Measurements from ENCODE around the gene PRMT7. TPM values are rescaled to one million over a fixed set of nuclear protein-coding genes. Genes with fewer than 3 reads are reported as not detected.

PRMT7 gene
- total RNA-seq, 1 experiment from 2014 or later, result 33.1 TPM

DNA sequence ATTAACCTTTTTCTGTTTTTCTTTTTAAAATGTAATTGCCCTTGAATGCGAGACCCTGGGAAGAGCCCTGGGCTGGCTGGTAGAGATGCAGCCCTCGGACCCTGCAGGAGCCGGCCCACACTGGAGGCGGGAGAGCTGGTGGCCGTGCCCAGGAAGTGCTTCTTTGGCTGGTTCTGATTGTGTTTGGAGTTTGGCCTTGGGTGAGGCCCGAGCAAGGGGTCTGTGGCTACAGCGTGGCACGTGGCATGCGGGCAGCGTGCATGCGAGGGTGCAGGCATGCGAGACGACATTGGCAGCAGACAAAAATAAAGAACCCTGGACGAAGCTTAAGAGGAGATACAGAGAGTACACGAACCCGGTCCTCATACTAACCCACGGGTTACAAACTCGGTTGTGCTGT, 49.7 kb downstream of the PRMT7 start:
- no peak for DNase-seq (ENCODE audit: low read depth, low spot score)
- Histone ChIP-seq H3K4me1 (ENCODE audit: control insufficient read depth, insufficient read depth, low read length) (no peaks in the 10 kb centered on the region), H3K9me3 (ENCODE audit: control insufficient read depth, insufficient read depth, low read depth, low read length) (no peaks in the 10 kb centered on the region), H3K27ac (ENCODE audit: low read length) (no peak overlapping the region), H3K4me3 (ENCODE audit: low read depth in 2 of 2, low read length in 2 of 2) (no peak overlapping the region), H3K36me3 (ENCODE audit: control insufficient read depth, insufficient read depth, low read length) (no peaks in the 10 kb centered on the region), H3K27me3 (ENCODE audit: control insufficient read depth, insufficient read depth, low read length) (no peaks in the 10 kb centered on the region)
- intact Hi-C loops (cut with micrococcal nuclease; ENCODE audit: unreplicated experiment), result no loop called here
- POLR2A ChIA-PET, result no interaction called here
- in situ Hi-C loops (cut with HindIII; ENCODE audit: low pct_unique_long_range_greater_than_20kb, low sequenced_read_pairs), result no loop called here
- CTCF ChIA-PET, result no interaction called here
- TF ChIP-seq TCF7L2 (IDR thresholded peaks at IDR 0.05; ENCODE audit: low read depth, low read length) (no peak), POLR2AphosphoS5 (IDR thresholded peaks at IDR 0.05; ENCODE audit: low read depth, low read length) (no peak), SIN3A (IDR thresholded peaks at IDR 0.05; ENCODE audit: borderline replicate concordance, insufficient read depth, low read depth, low read length) (no peak)
- TF ChIP-seq, protein P1, sequence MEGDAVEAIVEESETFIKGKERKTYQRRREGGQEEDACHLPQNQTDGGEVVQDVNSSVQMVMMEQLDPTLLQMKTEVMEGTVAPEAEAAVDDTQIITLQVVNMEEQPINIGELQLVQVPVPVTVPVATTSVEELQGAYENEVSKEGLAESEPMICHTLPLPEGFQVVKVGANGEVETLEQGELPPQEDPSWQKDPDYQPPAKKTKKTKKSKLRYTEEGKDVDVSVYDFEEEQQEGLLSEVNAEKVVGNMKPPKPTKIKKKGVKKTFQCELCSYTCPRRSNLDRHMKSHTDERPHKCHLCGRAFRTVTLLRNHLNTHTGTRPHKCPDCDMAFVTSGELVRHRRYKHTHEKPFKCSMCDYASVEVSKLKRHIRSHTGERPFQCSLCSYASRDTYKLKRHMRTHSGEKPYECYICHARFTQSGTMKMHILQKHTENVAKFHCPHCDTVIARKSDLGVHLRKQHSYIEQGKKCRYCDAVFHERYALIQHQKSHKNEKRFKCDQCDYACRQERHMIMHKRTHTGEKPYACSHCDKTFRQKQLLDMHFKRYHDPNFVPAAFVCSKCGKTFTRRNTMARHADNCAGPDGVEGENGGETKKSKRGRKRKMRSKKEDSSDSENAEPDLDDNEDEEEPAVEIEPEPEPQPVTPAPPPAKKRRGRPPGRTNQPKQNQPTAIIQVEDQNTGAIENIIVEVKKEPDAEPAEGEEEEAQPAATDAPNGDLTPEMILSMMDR (IDR thresholded peaks at IDR 0.05), result no peak
- TF ChIP-seq, protein P2, sequence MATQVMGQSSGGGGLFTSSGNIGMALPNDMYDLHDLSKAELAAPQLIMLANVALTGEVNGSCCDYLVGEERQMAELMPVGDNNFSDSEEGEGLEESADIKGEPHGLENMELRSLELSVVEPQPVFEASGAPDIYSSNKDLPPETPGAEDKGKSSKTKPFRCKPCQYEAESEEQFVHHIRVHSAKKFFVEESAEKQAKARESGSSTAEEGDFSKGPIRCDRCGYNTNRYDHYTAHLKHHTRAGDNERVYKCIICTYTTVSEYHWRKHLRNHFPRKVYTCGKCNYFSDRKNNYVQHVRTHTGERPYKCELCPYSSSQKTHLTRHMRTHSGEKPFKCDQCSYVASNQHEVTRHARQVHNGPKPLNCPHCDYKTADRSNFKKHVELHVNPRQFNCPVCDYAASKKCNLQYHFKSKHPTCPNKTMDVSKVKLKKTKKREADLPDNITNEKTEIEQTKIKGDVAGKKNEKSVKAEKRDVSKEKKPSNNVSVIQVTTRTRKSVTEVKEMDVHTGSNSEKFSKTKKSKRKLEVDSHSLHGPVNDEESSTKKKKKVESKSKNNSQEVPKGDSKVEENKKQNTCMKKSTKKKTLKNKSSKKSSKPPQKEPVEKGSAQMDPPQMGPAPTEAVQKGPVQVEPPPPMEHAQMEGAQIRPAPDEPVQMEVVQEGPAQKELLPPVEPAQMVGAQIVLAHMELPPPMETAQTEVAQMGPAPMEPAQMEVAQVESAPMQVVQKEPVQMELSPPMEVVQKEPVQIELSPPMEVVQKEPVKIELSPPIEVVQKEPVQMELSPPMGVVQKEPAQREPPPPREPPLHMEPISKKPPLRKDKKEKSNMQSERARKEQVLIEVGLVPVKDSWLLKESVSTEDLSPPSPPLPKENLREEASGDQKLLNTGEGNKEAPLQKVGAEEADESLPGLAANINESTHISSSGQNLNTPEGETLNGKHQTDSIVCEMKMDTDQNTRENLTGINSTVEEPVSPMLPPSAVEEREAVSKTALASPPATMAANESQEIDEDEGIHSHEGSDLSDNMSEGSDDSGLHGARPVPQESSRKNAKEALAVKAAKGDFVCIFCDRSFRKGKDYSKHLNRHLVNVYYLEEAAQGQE (IDR thresholded peaks at IDR 0.05; ENCODE audit: insufficient read depth in 1 of 2, low read depth in 2 of 2, low read length in 1 of 2), result no peak
- no TSS peak for BruUV-seq (replicated peaks)
- ATAC-seq, result no peak

DNA sequence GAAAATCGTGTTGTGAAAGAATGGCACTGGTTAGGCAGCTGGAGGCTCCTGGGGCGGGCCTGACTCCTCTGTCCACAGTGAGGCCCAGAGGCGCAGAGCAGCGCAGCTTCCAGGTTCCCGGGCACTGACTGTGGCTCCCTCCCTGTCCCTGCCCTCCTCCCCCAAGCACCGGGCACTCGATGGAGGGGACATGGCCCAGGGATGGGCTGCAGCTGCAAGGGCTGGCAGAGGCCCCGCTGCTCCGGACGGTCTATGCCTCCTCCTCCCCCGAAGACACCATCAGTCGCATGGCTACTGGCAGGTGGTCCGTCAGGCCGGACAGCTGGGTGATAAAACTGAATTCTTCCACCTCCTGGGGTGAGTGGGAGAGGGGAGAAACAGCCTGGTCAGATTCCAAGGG, 50.1 kb downstream of the PRMT7 start:
- H3K36me3 ChIP-seq (ENCODE audit: control insufficient read depth, insufficient read depth, low read length), result no peaks in the 10 kb centered on the region
- H3K4me1 ChIP-seq (ENCODE audit: control insufficient read depth, insufficient read depth, low read length), result no peaks in the 10 kb centered on the region
- no peaks in the 10 kb centered on the region for H3K27me3 ChIP-seq (ENCODE audit: control insufficient read depth, insufficient read depth, low read length)
- no peaks in the 10 kb centered on the region for H3K9me3 ChIP-seq (ENCODE audit: control insufficient read depth, insufficient read depth, low read depth, low read length)
- DNase-seq (ENCODE audit: low read depth, low spot score) (no peak), ATAC-seq (no peak)
- in situ Hi-C loops (cut with HindIII; ENCODE audit: low pct_unique_long_range_greater_than_20kb, low sequenced_read_pairs) (no loop called here), intact Hi-C loops (cut with micrococcal nuclease; ENCODE audit: unreplicated experiment) (no loop called here)
- POLR2A ChIA-PET, result no interaction called here
- TF ChIP-seq, protein P1 (IDR thresholded peaks at IDR 0.05), result no peak
- TF ChIP-seq POLR2AphosphoS5 (IDR thresholded peaks at IDR 0.05; ENCODE audit: low read depth, low read length), result no peak
- TF ChIP-seq SIN3A (IDR thresholded peaks at IDR 0.05; ENCODE audit: borderline replicate concordance, insufficient read depth, low read depth, low read length), result no peak
- TF ChIP-seq TCF7L2 (IDR thresholded peaks at IDR 0.05; ENCODE audit: low read depth, low read length), result no peak
- TF ChIP-seq, protein P2 (IDR thresholded peaks at IDR 0.05; ENCODE audit: insufficient read depth in 1 of 2, low read depth in 2 of 2, low read length in 1 of 2), result no peak
- no peak overlapping the region for H3K27ac ChIP-seq (ENCODE audit: low read length)
- CTCF ChIA-PET, result no interaction called here
- no peak overlapping the region for H3K4me3 ChIP-seq (ENCODE audit: low read depth in 2 of 2, low read length in 2 of 2)
- no TSS peak for BruUV-seq (replicated peaks)

Data from Panc1 (cell line).